IPS-18c (cell line): ENCODE results near the gene INTS1.

Experiments
- H3K4me3 ChIP-seq: 2 replicates; pipeline ENCODE4 v1.7.0; 2013; ENCODE audit warnings: low read depth, mild to moderate bottlenecking, low read length, moderate library complexity; ENCODE audit not compliant: insufficient read depth
- H3K9me3 ChIP-seq: one replicate; pipeline ENCODE4 v1.6.1; 2013; ENCODE audit warnings: mild to moderate bottlenecking, low read length, moderate library complexity; ENCODE audit not compliant: control insufficient read depth, insufficient read depth

INTS1 gene

GRCh38 chr7:1503816-1504775 is at the start of gene INTS1:
TSS of gene INTS1 (minus strand) at chr7:1504389. CDS start at chr7:1503960, 429 bp downstream.
- peaks cover 4% of the 10 kb centered on the region for H3K9me3 ChIP-seq
- H3K4me3 ChIP-seq = peak within 1 kb of the TSS; percentile 88

DNA sequence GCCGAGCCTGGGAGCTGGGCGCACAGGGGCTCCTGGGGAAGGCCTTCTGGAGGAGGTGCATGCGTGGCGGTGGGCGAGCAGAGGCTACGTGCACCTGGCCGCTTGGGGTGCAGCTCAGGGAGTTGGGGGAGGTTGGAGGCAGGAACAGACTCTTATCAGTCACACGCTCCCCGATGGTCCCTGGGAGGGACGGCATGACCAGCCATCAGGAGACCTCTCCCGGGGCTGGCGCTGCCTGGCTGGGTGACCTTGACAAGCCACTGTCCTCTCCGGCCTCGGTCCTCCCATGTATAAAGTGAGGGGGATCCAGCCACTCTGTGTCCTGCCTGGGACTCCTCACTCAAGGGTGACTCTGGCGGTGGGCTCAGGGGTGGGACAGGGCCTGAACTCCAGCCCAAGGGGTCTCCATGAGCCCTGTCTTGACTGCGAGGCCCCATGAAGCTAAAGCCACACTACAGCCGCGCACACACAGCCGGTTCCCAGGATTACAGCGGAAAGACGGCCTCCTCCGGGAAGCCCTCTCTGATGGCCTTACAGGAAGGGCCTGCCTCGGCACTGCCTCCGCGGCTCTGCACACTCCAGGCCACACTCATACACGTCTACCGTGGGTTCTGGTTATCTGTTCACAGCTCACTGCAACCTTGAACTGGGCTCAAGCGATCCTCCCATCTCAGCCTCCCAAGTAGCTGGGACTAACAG is 49.5 kb upstream of the INTS1 start:
- no peak overlapping the region for H3K4me3 ChIP-seq

DNA sequence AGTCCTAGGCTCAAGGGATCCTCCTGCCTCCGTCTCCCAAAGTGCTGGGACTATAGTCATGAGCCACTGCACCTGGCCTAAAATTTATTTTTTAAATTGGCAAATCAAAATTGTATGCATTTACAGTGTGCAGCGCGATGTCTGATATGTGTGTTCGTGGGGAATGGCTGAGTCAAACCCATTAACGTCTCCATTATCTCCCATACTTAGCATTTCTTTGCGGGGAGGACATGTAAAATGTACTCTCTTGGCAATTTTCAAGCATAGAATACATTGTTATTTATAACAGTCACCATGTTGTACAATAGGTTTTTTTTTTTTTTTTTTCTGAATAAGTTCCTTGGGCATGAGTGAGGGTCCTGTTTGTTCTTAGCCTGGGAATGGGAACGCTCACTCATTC is 48.0 kb upstream of the INTS1 start:
- Histone ChIP-seq H3K9me3 (no peaks in the 10 kb centered on the region), H3K4me3 (no peak overlapping the region)

More for the DNA sequence above, 49.5 kb upstream of the INTS1 start:
- no peaks in the 10 kb centered on the region for H3K9me3 ChIP-seq

GRCh38 chr7:1550846-1551155 is 46.6 kb upstream of the INTS1 start:
- H3K9me3 ChIP-seq = no peaks in the 10 kb centered on the region
- no peak overlapping the region for H3K4me3 ChIP-seq

DNA sequence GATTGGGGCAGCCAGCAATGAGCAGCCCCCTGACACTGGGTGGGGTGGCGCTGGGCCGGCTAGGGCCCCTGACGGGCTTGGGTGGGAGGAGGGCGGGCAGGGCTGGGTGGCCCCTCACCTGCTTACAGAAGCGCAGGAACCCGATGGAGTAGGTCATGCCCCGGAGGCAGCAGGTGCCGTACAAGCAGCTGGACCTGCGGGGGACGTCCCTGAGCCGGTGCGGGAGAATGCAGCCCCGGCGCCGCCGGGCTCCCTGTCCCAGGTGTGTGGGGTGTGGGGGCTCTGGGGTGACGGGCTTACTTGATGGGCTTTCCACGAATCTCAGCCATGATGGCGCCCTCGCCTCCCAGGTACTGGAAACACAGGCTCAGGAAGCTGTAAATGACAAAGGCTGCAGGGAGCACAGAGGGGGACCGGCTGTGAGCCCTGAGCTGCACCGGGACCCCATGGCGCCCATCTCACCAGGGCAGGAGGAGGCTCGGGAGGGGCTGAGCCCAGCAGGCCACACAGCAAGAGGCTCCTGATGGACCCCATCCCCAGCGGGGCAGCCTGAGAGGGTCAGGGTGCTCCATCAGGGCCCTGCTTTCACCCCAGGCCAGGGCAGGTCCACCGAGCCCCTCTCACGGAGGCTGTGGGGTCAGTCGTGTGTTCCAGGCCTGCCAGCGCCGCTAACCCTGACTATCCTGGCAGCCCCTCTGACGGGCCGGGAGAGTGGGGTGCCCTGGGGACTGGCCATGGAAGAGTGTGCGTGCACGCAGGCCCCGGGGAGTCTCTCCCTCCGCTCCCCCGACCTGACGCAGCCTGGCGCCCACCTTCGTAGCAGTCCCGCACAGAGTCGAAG is 46.0 kb upstream of the INTS1 start:
- no peaks in the 10 kb centered on the region for H3K9me3 ChIP-seq

DNA sequence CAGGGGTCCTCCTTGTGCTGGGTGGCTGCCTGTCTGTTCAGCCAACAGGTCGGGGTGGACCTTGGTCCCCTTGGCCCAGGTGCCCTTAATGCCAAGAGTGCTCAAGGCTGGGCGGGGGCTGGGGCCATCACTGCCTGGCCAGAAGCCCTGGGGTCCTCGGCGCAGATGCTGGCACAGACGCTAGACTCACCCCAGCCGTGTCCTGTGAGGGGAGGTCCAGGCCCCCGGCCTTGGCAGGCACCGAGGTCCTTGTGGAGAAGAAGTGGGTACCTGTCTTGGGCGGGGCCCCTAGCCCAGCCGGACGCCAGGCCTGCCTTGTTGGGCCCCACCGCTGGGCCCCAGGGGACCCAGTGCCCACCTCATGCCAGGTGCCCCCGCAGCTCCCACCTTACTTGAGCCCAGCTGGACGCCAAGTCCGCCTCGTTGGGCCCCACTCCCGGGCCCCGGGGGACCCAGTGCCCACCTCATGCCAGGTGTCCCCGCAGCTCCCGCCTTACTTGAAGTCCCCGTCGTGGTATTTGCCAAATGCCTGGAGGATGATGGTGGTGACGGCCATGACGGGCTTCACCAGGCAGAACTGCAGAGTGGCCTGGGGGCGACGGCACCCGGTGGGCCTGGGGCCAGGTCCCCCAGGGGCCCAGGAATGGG is 45.3 kb upstream of the INTS1 start:
- H3K9me3 ChIP-seq = no peaks in the 10 kb centered on the region
- no peak overlapping the region for H3K4me3 ChIP-seq

More for the DNA sequence above, 46.0 kb upstream of the INTS1 start:
- H3K4me3 ChIP-seq = no peak overlapping the region

DNA sequence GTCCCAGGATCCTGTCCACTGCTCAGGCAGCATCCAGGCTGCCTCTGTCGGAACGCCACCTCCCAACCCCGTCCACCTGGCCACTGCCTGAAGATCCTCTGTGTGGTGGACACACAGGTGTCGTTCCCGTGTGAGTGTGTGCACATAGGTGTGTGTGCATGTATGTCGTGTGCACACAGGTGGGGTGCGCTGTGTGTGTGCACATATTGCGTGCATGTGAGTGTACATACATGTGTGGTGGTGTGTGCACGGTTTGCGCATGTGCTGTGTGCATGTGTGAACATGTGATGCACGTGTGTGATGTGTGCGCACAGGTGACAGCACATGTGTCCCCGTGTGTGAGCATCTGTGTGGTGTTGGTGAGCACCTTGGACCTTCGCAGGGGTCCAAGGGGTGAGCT is 44.8 kb upstream of the INTS1 start:
- Histone ChIP-seq H3K9me3 (no peaks in the 10 kb centered on the region), H3K4me3 (no peak overlapping the region)

DNA sequence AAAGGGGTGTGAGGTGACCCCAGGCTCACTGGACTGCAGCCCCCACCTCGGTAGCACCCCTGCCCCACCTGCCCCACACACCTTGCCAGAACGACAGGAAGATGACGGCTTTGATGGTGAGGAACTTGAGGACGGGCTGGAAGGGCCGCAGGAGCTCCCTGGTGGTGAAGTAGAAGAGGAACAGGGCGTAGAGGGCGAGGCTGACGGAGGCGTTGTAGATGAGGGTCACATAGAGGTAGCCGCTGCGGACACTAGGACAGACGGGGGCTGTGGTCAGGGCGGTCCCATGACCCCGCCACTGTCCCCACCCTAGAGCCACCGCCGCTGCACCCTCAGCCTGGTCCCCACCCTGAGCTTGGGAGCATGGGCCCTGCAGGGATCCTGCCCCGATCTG is 44.2 kb upstream of the INTS1 start:
- no peaks in the 10 kb centered on the region for H3K9me3 ChIP-seq

DNA sequence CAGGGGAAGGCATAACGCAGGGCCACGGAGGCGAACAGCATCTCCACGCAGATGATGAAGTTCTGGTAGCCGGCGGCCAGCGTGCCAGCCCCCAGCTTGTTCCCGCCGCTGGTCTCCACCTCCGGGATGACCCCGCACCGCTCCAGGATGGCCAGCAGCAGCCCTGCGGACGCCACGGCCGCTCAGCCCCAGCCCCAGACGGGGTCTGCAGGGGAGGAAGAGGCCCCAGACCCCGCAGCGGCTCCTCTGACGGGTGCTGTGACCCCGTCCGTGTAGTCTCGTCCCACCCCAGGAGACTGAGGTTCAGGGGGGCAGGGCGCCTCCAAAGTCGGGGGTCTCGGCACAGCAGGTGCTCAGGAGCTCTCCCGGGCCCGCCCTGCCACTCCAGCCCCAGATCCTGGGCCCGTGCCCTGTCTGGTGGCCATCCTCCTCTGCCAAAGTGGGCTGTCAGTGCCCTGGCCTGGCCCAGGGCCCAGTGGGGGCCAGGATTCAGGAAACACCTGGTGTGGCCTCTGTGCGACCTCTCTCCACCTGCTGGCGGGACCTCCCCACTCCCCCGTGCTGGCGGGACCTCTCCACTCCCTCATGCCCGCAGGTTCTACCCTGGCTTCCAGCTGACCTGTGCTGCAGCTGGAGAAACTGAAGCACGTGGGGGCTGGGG is 43.7 kb upstream of the INTS1 start:
- Histone ChIP-seq H3K9me3 (no peaks in the 10 kb centered on the region), H3K4me3 (no peak overlapping the region)

More for the DNA sequence above, 44.2 kb upstream of the INTS1 start:
- H3K4me3 ChIP-seq = no peak overlapping the region

- H3K9me3 ChIP-seq = no peaks in the 10 kb centered on the region
- no peak overlapping the region for H3K4me3 ChIP-seq
These were observed 43.0 kb upstream of the INTS1 start for GRCh38 chr7:1546909-1547776.

- no peaks in the 10 kb centered on the region for H3K9me3 ChIP-seq
- no peak overlapping the region for H3K4me3 ChIP-seq
These were observed 42.2 kb upstream of the INTS1 start for GRCh38 chr7:1546274-1546908.

DNA sequence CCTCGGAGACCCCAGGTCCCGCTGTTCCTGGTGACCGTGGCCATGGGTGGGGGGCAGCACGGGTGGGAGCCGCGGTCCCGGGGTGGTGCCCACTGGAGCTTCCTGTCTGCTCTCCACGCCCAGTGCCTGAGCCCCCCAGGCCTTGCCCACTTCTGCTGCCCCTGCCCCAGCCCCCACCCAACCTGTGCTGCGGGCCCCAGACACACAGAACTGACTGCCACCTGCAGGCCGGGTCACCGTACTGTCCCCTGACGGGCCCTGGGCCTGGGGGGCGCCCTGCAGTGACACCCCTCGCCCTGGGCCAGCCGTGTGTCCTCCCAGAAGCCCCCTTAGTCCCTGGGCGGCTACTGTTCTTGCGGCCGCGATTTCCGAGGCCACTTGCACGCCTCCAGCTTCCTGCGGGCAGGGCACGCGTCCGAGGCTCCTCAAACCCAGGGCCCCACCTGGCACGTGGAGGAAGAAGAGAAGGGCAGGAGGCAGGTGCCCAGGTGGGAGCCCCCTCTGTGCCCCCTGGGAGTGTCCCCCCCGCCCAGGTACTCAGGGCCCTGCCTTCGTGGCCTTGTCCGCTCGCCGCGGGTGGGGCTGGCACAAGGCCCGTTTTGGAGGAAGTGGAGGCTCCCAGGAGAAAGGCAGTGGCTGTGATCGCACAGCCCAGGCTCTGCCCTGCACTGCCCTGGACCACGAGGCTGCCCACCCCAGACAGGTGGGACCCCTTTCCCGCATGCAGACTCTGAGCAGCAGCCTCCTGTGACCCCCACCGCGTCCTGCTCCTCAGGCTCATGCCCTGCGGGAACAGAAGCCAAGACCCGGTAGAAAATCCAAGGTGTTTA is 41.4 kb upstream of the INTS1 start:
- Histone ChIP-seq H3K4me3 (no peak overlapping the region), H3K9me3 (no peaks in the 10 kb centered on the region)

DNA sequence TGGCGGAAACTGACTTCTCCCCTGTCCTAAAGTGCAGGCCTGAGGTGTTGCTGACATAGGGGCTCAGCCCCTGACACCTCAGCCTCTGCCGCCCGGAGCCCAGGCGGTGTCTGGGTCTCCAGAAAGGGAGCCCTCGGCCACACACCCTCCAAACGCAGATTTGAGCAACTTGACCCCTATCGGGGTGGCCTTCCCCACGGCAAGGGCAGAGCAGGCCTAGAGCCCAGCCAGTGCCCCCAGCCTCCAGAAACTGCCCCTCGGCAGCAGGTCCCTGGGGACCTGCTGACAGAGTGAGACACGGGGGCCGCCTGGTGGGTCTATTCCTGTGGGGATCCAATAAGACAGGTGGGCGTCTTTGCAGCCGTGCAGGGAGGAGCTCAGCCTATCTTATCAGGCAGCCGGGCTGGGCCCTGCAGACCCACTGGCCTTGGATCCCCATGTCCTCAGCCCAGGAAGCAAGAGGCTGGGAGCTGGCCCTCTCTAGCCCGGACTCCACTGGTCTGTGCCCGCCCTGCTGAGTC is 40.8 kb upstream of the INTS1 start:
- no peak overlapping the region for H3K4me3 ChIP-seq
- no peaks in the 10 kb centered on the region for H3K9me3 ChIP-seq

GRCh38 chr7:1544178-1544895 is 40.1 kb upstream of the INTS1 start:
- Histone ChIP-seq H3K9me3 (no peaks in the 10 kb centered on the region), H3K4me3 (no peak overlapping the region)
